ENCODE data around the gene MERTK.
"Not testable (repeated sequence)": the region's sequence is repeated elsewhere in the genome, so short reads cannot be mapped to it uniquely, and the experiment has no call there.

Gene MERTK

GRCh38 chr2:111897924-111898702 is at the start of gene MERTK:
TSS of gene MERTK (plus strand) at chr2:111898607. CDS start at chr2:111898736, 129 bp downstream.
- peak within 1 kb of the TSS; percentile 44 for H3K27ac ChIP-seq
- TF ChIP-seq, protein P1, sequence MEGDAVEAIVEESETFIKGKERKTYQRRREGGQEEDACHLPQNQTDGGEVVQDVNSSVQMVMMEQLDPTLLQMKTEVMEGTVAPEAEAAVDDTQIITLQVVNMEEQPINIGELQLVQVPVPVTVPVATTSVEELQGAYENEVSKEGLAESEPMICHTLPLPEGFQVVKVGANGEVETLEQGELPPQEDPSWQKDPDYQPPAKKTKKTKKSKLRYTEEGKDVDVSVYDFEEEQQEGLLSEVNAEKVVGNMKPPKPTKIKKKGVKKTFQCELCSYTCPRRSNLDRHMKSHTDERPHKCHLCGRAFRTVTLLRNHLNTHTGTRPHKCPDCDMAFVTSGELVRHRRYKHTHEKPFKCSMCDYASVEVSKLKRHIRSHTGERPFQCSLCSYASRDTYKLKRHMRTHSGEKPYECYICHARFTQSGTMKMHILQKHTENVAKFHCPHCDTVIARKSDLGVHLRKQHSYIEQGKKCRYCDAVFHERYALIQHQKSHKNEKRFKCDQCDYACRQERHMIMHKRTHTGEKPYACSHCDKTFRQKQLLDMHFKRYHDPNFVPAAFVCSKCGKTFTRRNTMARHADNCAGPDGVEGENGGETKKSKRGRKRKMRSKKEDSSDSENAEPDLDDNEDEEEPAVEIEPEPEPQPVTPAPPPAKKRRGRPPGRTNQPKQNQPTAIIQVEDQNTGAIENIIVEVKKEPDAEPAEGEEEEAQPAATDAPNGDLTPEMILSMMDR (conservative IDR thresholded peaks at IDR 0.05): peak; percentile 78
- TF ChIP-seq ZFX (IDR thresholded peaks at IDR 0.05): no peak

- TF ChIP-seq, protein P1 (conservative IDR thresholded peaks at IDR 0.05): peak; percentile 73
Observed at GRCh38 chr2:111850646-111851045, 47.8 kb upstream of the MERTK start.

GRCh38 chr2:111852544-111852943 is 45.9 kb upstream of the MERTK start:
- H3K27ac ChIP-seq: not testable (repeated sequence)

More at GRCh38 chr2:111850646-111851045, 47.8 kb upstream of the MERTK start:
- not testable (repeated sequence) for H3K27ac ChIP-seq

DNA sequence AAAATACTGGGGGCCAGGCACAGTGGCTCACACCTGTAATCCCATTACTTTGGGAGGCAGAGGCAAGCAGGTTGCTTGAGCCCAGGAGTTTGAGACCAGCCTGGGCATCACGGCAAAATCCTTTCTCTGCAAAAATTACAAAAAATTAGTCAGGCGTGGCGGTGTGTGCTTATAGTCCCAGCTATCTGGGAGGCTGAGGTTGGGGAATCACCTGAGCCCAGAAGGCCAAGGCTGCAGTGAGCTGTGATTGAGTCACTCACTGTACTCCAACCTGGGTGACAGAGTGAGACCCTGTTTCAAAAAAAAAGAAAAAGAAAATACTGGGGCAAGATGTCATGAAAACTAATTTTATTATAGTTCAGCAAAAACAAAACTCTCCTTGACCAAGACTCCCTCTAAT is 38.4 kb upstream of the MERTK start:
- not testable (repeated sequence) for H3K27ac ChIP-seq

- H3K27ac ChIP-seq: not testable (repeated sequence)
Observed at GRCh38 chr2:111865124-111865523, 33.3 kb upstream of the MERTK start.

GRCh38 chr2:111872806-111873205 is 25.6 kb upstream of the MERTK start:
- not testable (repeated sequence) for H3K27ac ChIP-seq

DNA sequence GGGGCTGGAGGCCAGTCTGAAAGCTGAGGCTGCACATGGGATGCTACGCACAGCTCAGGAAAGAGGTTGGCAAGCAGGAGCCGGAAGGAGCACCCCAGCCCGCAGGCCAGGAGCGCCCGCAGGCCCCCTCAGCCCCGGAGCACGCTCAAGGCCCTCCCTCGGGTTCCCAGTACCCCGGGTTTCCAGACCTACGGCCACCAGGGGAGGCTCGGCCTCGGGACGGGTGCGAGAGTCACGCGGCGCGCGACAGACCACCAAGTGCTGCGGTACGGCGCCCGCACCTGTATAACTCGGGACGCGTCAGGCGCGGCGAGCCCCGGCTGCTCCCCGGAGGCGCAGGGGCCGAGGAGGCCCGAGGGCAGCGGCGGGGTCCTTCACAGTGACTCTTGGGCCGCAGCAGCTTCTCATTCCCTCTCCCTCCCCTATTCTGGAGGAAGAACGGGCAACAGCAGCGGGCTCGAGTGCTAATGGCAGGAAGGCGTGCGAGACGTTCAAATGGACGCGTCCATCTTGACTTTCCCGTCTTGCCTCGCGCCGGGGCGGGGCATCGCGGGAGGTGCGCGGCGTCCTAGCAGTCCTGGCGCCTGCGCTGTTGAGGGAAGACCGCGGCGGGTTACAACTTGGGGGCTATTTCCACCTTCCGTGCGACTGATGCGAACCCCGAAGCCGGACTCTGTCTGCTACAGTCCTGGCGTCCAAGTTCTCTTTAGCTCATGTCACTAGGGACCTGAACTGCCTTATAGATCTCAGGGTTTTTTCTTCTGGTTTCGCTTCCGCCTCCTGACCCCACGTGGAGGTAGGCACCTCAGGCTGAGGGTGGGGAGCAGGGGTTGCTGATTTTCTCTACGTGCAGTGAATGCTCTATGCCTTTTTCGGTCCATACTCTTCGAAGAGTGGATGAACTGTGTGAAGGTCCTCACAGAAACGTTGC is 14.5 kb upstream of the MERTK start, which contains the start of gene ANAPC1:
Gene ANAPC1 (minus strand): TSS at position 533 of the 931 bp plus-strand sequence. CDS start 3,368 bp downstream, outside the sequence.
- peak; percentile 90 for TF ChIP-seq ZFX (IDR thresholded peaks at IDR 0.05)
- TF ChIP-seq, protein P1 (conservative IDR thresholded peaks at IDR 0.05): no peak; the same call in 1 of the 2 replicates
- H3K27ac ChIP-seq: peak within 1 kb of the TSS; percentile 96

GRCh38 chr2:111884592-111884964 is 13.8 kb upstream of the MERTK start:
- H3K27ac ChIP-seq: peak overlapping the region; percentile 96
- TF ChIP-seq, protein P1 (conservative IDR thresholded peaks at IDR 0.05): no peak
- TF ChIP-seq ZFX (IDR thresholded peaks at IDR 0.05): no peak

DNA sequence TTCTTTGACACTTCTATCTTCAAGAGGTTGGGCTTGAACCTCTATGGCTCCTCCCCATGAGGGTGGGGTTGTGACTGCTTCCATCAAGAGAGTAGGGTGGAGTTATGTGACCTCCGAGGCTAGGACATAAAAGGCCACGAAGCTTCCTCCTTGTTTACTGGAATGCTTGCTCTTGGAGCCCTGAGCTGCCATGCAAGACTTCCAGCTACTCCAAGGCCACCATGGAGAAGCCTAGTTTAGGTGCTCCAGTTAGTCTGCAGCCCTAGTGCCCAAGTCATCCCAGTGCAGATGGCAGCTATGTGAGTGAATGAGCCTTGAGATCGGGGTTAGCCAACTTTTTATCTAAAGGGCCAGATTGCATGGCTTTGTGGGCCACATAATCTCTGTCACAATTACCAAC is 2.4 kb upstream of the MERTK start:
- TF ChIP-seq ZFX (IDR thresholded peaks at IDR 0.05): no peak
- TF ChIP-seq, protein P1 (conservative IDR thresholded peaks at IDR 0.05): no peak
- H3K27ac ChIP-seq: no peak overlapping the region

Measured in C4-2B (cell line).